GM12873 (cell line): ENCODE results near the gene IFT74.

ENCODE experiments used
- CTCF ChIP-seq: IDR thresholded peaks from 2 replicates; pipeline ENCODE4 v1.5.1; 2012; ENCODE audit warnings: low read depth, mild to moderate bottlenecking, moderate library complexity, low read length, control low read depth; ENCODE audit not compliant: insufficient read depth; ENCODE audit errors: missing control alignments

The IFT74 gene

GRCh38 chr9:27094640-27095298, 138.6 kb downstream of the IFT74 start:
- TF ChIP-seq CTCF: no peak

GRCh38 chr9:27107241-27107640, 151.0 kb downstream of the IFT74 start:
- TF ChIP-seq CTCF: no peak

GRCh38 chr9:27108981-27109541, 152.8 kb downstream of the IFT74 start, which contains the start of gene TEK:
Gene TEK, plus strand, starts transcription at chr9:27109225. Its CDS starts 366 bp downstream, at chr9:27109591.
- no peak for TF ChIP-seq CTCF

GRCh38 chr9:27109621-27110020, 153.4 kb downstream of the IFT74 start:
- no peak for TF ChIP-seq CTCF

GRCh38 chr9:27110181-27110580, 154.0 kb downstream of the IFT74 start:
- no peak for TF ChIP-seq CTCF

GRCh38 chr9:27112235-27112634, 156.0 kb downstream of the IFT74 start:
- no peak for TF ChIP-seq CTCF
